ENCODE results near the gene DNAH7. TPM values are rescaled to one million over a fixed set of nuclear protein-coding genes. Genes with fewer than 3 reads are reported as not detected.
A peak's percentile ranks its signal among the peaks of the same experiment; 100 is the strongest.

DNAH7 gene
- total and polyA plus RNA-seq, 4 experiments from 2014 or later = not detected

DNA sequence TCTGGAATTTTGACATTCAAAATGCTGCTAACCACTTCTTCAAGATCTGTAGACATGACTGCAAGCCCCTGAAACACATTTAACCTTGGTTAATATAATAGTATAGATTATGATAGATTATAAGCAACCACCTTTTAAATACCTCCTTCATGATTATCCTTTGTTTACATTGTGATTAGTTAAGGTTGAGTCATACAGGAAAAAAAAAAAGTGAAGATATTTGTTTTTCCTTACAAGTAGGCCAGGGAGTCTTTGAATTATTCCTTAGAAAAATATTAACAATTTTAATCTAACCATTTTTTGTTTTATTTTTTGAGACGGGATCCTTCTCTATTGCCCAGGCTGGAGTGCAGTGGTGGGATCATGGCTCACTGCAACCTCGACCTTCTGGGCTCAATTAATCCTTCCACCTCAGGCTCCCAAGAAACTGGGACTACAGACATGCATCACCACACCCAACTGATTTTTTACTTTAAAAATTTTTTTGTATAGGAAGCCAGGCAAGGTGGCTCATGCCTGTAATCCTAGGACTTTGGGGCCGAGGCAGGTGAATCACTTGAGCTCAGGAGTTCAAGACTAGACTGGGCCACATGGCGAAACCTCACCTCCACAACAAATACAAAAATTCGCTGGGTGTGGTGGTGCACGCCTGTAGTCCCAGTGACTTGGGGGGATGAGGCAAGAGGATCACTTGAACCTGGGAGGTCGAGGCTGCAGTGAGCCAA lies 312.3 kb downstream of the DNAH7 start:
- Mint-ChIP-seq H3K4me1 (no peaks in the 10 kb centered on the region), H3K9me3 (peaks cover 3 to 31% (median 26%) of the 10 kb centered on the region in 8 donors), H3K4me3 (no peak overlapping the region), H3K27ac (no peak overlapping the region), H3K27me3 (no peaks in the 10 kb centered on the region), H3K36me3 (peaks cover 1 to 21% of the 10 kb centered on the region in 2 donors)
- CTCF ChIA-PET (ENCODE audit: partially characterized antibody) = no interaction called here
- Histone ChIP-seq H3K4me1 (ENCODE audit: insufficient read depth, low read length) (no peaks in the 10 kb centered on the region), H3K27ac (ENCODE audit: low read depth, low read length) (no peak overlapping the region), H3K36me3 (ENCODE audit: insufficient read depth, low read length) (no peaks in the 10 kb centered on the region), H3K27me3 (ENCODE audit: insufficient read depth, low read length) (no peaks in the 10 kb centered on the region), H3K9me3 (ENCODE audit: control insufficient read depth in 1 of 2, low read length in 2 of 2) (no peaks in the 10 kb centered on the region), H3K4me3 (ENCODE audit: low read length in 2 of 2) (no peak overlapping the region)
- no peak for DNase-seq
- POLR2A ChIA-PET (ENCODE audit: partially characterized antibody) = interaction anchor here (0.6 kb wide), 1 partner anchor 96 kb away, joined by 3 read pairs; no protein-coding TSS in a partner anchor
- intact Hi-C loops (cut with micrococcal nuclease) = no loop called here

DNA sequence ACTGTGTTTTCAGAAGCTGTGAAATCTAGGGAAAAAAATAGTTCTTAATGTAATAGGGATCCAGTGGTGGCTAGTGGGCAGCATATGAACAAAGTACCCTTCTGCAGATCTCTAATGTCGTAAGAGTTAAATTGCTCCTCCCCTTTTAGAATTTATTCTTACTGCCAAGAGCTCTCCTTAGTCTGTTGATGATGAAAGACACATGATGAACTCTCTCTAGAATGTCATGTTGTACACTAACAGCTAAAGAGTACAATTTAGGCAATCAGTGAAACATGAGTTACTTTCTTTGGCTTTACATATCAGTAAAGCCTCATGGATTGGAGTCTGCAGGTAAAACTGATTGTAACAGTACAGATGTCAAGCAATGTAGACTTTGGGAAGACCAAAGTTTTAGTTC lies 327.4 kb downstream of the DNAH7 start:
- peaks cover 55 to 66% of the 10 kb centered on the region in 2 donors for H3K36me3 Mint-ChIP-seq
- Histone ChIP-seq H3K4me3 (ENCODE audit: low read length in 2 of 2) (no peak overlapping the region), H3K9me3 (ENCODE audit: control insufficient read depth in 1 of 2, low read length in 2 of 2) (no peaks in the 10 kb centered on the region), H3K27ac (ENCODE audit: low read depth, low read length) (no peak overlapping the region), H3K4me1 (ENCODE audit: insufficient read depth, low read length) (no peaks in the 10 kb centered on the region), H3K27me3 (ENCODE audit: insufficient read depth, low read length) (no peaks in the 10 kb centered on the region), H3K36me3 (ENCODE audit: insufficient read depth, low read length) (no peaks in the 10 kb centered on the region)
- ChIA-PET POLR2A (ENCODE audit: partially characterized antibody) (no interaction called here), CTCF (ENCODE audit: partially characterized antibody) (no interaction called here)
- H3K27me3 Mint-ChIP-seq = no peaks in the 10 kb centered on the region
- no peak overlapping the region for H3K27ac Mint-ChIP-seq
- peaks cover 0 to 2% (median 0%) of the 10 kb centered on the region in 4 donors for H3K4me1 Mint-ChIP-seq
- no peak overlapping the region for H3K4me3 Mint-ChIP-seq
- intact Hi-C loops (cut with micrococcal nuclease) = no loop called here
- peaks cover 1 to 21% (median 8%) of the 10 kb centered on the region in 8 donors for H3K9me3 Mint-ChIP-seq
- no peak for DNase-seq

DNA sequence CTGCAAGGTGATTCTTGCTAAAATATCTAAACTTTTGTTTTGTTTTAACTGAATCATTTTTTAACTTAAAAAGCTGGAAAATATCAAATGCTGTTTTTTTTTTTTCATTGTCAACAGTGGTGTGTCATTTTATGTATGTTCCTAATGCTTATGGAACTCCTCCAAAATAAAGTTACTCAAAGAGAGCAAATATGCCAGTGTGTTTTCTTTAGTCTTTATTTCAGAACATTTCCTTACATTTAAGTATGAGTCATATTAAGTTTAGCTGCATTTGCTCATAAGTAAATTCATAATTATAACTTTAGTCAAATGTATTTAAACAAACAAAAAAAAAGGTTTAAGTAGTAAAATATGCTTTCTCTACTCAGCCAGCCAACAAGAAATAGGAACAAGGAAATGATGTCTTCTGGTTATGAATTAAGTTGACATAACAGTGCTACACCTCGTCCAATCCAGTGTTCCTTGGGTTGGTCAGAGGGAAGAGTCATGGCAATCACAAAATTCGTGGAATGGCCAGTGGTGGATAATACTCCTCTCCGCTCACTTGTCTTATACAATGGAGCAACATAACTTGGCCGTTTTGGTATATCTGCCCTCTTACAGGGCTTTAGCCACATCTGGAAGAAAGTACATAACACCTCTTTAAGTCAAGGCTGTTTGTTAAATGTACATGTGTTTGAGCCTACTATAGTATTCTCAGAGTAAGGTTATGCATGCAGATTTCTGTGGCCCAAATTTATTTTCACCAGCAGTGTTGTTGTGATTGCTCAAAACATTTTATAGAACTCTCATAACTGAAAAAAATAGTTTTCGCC lies 330.9 kb downstream of the DNAH7 start:
- no peak overlapping the region for H3K27ac Mint-ChIP-seq
- H3K27me3 Mint-ChIP-seq = no peaks in the 10 kb centered on the region
- Histone ChIP-seq H3K27ac (ENCODE audit: low read depth, low read length) (no peak overlapping the region), H3K36me3 (ENCODE audit: insufficient read depth, low read length) (no peaks in the 10 kb centered on the region), H3K9me3 (ENCODE audit: control insufficient read depth in 1 of 2, low read length in 2 of 2) (no peaks in the 10 kb centered on the region), H3K4me3 (ENCODE audit: low read length in 2 of 2) (no peak overlapping the region), H3K4me1 (ENCODE audit: insufficient read depth, low read length) (no peaks in the 10 kb centered on the region), H3K27me3 (ENCODE audit: insufficient read depth, low read length) (no peaks in the 10 kb centered on the region)
- DNase-seq = no peak
- peaks cover 0 to 4% (median 2%) of the 10 kb centered on the region in 8 donors for H3K9me3 Mint-ChIP-seq
- H3K36me3 Mint-ChIP-seq = peaks cover 73 to 83% of the 10 kb centered on the region in 2 donors
- no peak overlapping the region for H3K4me3 Mint-ChIP-seq
- POLR2A ChIA-PET (ENCODE audit: partially characterized antibody) = no interaction called here
- intact Hi-C loops (cut with micrococcal nuclease) = no loop called here
- CTCF ChIA-PET (ENCODE audit: partially characterized antibody) = no interaction called here
- peaks cover 0 to 3% (median under 1%) of the 10 kb centered on the region in 4 donors for H3K4me1 Mint-ChIP-seq

DNA sequence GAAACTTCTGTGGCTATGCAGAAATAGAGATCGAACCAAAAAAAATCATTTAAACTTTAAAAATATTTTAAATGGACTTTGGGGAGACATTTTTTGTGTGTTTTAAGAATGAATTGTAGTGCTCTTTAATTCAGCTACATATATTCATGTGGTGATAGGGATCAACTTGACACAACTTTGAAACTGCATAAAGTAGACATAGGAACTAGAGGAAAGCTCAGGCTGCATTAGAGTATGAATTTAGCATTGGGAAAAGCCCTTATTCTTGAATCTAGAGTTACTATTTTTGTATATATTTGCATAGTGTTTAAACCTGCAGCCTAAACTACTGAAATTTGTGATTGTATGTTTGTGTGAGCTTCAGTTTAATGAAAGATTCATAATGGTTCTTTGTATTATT lies 333.3 kb downstream of the DNAH7 start:
- POLR2A ChIA-PET (ENCODE audit: partially characterized antibody) = no interaction called here
- Mint-ChIP-seq H3K4me1 (peaks cover 0 to 12% (median 0%) of the 10 kb centered on the region in 4 donors), H3K4me3 (no peak overlapping the region), H3K27me3 (no peaks in the 10 kb centered on the region), H3K27ac (no peak overlapping the region), H3K9me3 (peaks cover 0 to 2% (median 0%) of the 10 kb centered on the region in 8 donors), H3K36me3 (peaks cover 79 to 87% of the 10 kb centered on the region in 2 donors)
- Histone ChIP-seq H3K4me3 (ENCODE audit: low read length in 2 of 2) (no peak overlapping the region), H3K27me3 (ENCODE audit: insufficient read depth, low read length) (no peaks in the 10 kb centered on the region), H3K4me1 (ENCODE audit: insufficient read depth, low read length) (no peaks in the 10 kb centered on the region), H3K9me3 (ENCODE audit: control insufficient read depth in 1 of 2, low read length in 2 of 2) (no peaks in the 10 kb centered on the region), H3K27ac (ENCODE audit: low read depth, low read length) (no peak overlapping the region), H3K36me3 (ENCODE audit: insufficient read depth, low read length) (peaks cover 7% of the 10 kb centered on the region)
- CTCF ChIA-PET (ENCODE audit: partially characterized antibody) = no interaction called here
- intact Hi-C loops (cut with micrococcal nuclease) = no loop called here
- no peak for DNase-seq

DNA sequence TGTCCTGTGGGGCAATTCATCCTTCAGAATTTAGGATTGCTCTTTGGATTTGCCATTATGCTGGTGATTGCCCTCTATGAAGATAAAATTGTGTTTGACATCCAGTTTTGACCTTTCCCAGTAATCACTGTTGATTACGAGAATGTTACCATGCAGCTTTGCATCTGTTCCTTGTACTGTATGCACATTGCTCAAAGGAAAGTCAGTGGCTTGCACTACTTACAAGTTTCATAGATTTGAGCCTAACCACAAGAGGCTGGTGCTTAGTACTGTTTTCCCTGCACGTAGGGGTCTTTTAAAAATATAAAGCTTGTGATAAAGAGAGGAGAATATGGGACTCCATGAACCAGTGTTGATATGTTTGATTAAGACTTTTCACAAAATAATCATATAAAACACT lies 333.7 kb downstream of the DNAH7 start:
- H3K4me1 ChIP-seq (ENCODE audit: insufficient read depth, low read length) = no peaks in the 10 kb centered on the region
- Mint-ChIP-seq H3K27me3 (no peaks in the 10 kb centered on the region), H3K9me3 (peaks cover 0 to 2% (median 0%) of the 10 kb centered on the region in 8 donors), H3K27ac (no peak overlapping the region), H3K36me3 (peaks cover 80 to 87% of the 10 kb centered on the region in 2 donors), H3K4me3 (no peak overlapping the region), H3K4me1 (peaks cover 0 to 12% (median 0%) of the 10 kb centered on the region in 4 donors)
- no peak for DNase-seq
- intact Hi-C loops (cut with micrococcal nuclease) = no loop called here
- no peaks in the 10 kb centered on the region for H3K27me3 ChIP-seq (ENCODE audit: insufficient read depth, low read length)
- no peaks in the 10 kb centered on the region for H3K9me3 ChIP-seq (ENCODE audit: control insufficient read depth in 1 of 2, low read length in 2 of 2)
- no peak overlapping the region for H3K27ac ChIP-seq (ENCODE audit: low read depth, low read length)
- no peak overlapping the region for H3K4me3 ChIP-seq (ENCODE audit: low read length in 2 of 2)
- H3K36me3 ChIP-seq (ENCODE audit: insufficient read depth, low read length) = peaks cover 10% of the 10 kb centered on the region
- CTCF ChIA-PET (ENCODE audit: partially characterized antibody) = no interaction called here
- POLR2A ChIA-PET (ENCODE audit: partially characterized antibody) = no interaction called here

DNA sequence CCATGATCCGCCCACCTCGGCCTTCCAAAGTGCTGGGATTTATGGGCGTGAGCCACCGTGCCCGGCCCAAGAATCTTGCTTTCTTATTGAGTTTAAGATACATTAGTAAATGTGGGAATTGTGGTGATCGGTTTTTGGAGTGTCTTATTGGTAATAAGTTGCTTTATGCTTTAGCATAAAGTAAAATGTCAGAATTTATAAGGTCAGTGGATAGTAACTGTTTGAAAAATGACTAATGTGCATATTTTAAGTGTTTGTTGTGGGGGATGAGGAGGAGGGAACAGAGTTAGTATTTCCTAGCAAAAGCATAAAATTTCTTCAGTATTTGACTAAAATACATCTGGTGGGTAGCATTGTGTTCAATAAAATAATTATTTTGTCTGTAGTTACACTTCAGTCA lies 334.2 kb downstream of the DNAH7 start:
- peaks cover 80 to 86% of the 10 kb centered on the region in 2 donors for H3K36me3 Mint-ChIP-seq
- peak overlapping the region in 1 of 7 donors; percentile 32 for H3K27ac Mint-ChIP-seq
- H3K9me3 Mint-ChIP-seq = peaks cover 0 to 2% (median 0%) of the 10 kb centered on the region in 8 donors
- peaks cover 14% of the 10 kb centered on the region for H3K36me3 ChIP-seq (ENCODE audit: insufficient read depth, low read length)
- no peak overlapping the region for H3K27ac ChIP-seq (ENCODE audit: low read depth, low read length)
- POLR2A ChIA-PET (ENCODE audit: partially characterized antibody) = no interaction called here
- no peaks in the 10 kb centered on the region for H3K4me1 ChIP-seq (ENCODE audit: insufficient read depth, low read length)
- no peak for DNase-seq
- peaks cover 0 to 12% (median 0%) of the 10 kb centered on the region in 4 donors for H3K4me1 Mint-ChIP-seq
- CTCF ChIA-PET (ENCODE audit: partially characterized antibody) = no interaction called here
- no peaks in the 10 kb centered on the region for H3K27me3 Mint-ChIP-seq
- intact Hi-C loops (cut with micrococcal nuclease) = no loop called here
- H3K27me3 ChIP-seq (ENCODE audit: insufficient read depth, low read length) = no peaks in the 10 kb centered on the region
- no peaks in the 10 kb centered on the region for H3K9me3 ChIP-seq (ENCODE audit: control insufficient read depth in 1 of 2, low read length in 2 of 2)
- H3K4me3 ChIP-seq (ENCODE audit: low read length in 2 of 2) = no peak overlapping the region
- no peak overlapping the region for H3K4me3 Mint-ChIP-seq

DNA sequence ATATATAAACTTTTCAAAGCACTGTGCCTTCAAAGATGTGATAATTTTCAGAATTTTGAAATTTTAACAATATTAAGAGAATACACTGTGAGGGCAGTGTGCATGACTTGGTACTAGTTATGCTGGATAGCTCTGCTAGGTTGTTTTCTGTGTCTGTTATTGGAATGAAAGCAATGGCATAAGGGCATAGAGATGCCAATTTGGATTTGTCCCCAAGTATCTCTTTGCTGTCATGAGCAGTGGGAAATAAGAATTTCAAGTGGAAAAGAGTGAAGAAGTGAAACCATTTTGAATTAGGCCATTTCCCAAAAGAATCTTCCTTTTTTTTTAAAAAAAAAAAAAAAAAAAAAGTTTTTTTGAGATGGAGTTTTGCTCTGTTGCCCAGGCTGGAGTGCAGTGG lies 334.8 kb downstream of the DNAH7 start:
- H3K36me3 Mint-ChIP-seq = peaks cover 79 to 84% of the 10 kb centered on the region in 2 donors

More for the DNA sequence above, 334.8 kb downstream of the DNAH7 start:
- intact Hi-C loops (cut with micrococcal nuclease) = no loop called here
- Histone ChIP-seq H3K4me1 (ENCODE audit: insufficient read depth, low read length) (no peaks in the 10 kb centered on the region), H3K36me3 (ENCODE audit: insufficient read depth, low read length) (peaks cover 16% of the 10 kb centered on the region), H3K27me3 (ENCODE audit: insufficient read depth, low read length) (no peaks in the 10 kb centered on the region), H3K9me3 (ENCODE audit: control insufficient read depth in 1 of 2, low read length in 2 of 2) (no peaks in the 10 kb centered on the region), H3K27ac (ENCODE audit: low read depth, low read length) (no peak overlapping the region), H3K4me3 (ENCODE audit: low read length in 2 of 2) (no peak overlapping the region)
- Mint-ChIP-seq H3K27me3 (no peaks in the 10 kb centered on the region), H3K9me3 (peaks cover 0 to 2% (median 0%) of the 10 kb centered on the region in 8 donors), H3K27ac (no peak overlapping the region), H3K4me1 (peaks cover 0 to 12% (median 0%) of the 10 kb centered on the region in 4 donors), H3K4me3 (no peak overlapping the region)
- DNase-seq = no peak
- POLR2A ChIA-PET (ENCODE audit: partially characterized antibody) = no interaction called here
- CTCF ChIA-PET (ENCODE audit: partially characterized antibody) = no interaction called here
